PC-3 (cell line): ENCODE measurements around the gene ZFP14. TPM values are rescaled to one million over a fixed set of nuclear protein-coding genes. Genes with fewer than 3 reads are reported as not detected.
"Not testable (repeated sequence)": the region's sequence is repeated elsewhere in the genome, so short reads cannot be mapped to it uniquely, and the experiment has no call there.

ENCODE experiments used
- ATAC-seq: fragments of 200-7000 bp; cut with Tn5 transposase; 2 replicates; pipeline ENCODE4 v1.9.1; 2020; ENCODE audit warnings: mild to moderate bottlenecking, moderate library complexity
- BruUV-seq: library from RNA; stranded (reverse); fragments of 400-500 nt; replicated peaks from 2 replicates; lab custom pipeline; 2021; lab: Mats Ljungman, UMichigan
- CTCF ChIA-PET: fragments of 300-600 bp; sonication (Branson Sonifier 250); formaldehyde crosslinking; loops from one replicate; lab custom pipeline; 2022; ENCODE audit warnings: antibody characterized with exemption; lab: Charles Lee
- POLR2A ChIA-PET: fragments of 300-600 bp; sonication (Branson Sonifier 250); formaldehyde crosslinking; loops from one replicate; lab custom pipeline; 2022; ENCODE audit warnings: antibody characterized with exemption; ENCODE audit not compliant: unreplicated experiment; lab: Charles Lee
- DNase-seq: peaks from one replicate; pipeline ENCODE4 v3.0.0-alpha.2; 2015
- H2AFZ ChIP-seq: fragments of 300-600 bp; sonication (generic); 2 replicates; pipeline ENCODE4 v1.6.0; 2016; ENCODE audit warnings: antibody characterized with exemption, low read length
- H3F3A ChIP-seq: fragments of 300-600 bp; sonication (generic); one replicate; pipeline ENCODE4 v1.6.0; 2017; ENCODE audit warnings: antibody characterized with exemption, low read length, control low read depth, mild to moderate bottlenecking; ENCODE audit not compliant: unreplicated experiment
- H3K27ac ChIP-seq: fragments of 300-600 bp; sonication (generic); 2 replicates; pipeline ENCODE4 v1.5.1; 2016; ENCODE audit warnings: mild to moderate bottlenecking, low read length
- H3K27me3 ChIP-seq: fragments of 300-600 bp; sonication (generic); 2 replicates; pipeline ENCODE4 v1.6.1; 2016; ENCODE audit warnings: low read length, mixed read lengths
- H3K36me3 ChIP-seq: fragments of 300-600 bp; sonication (generic); 2 replicates; pipeline ENCODE4 v1.6.1; 2016; ENCODE audit warnings: low read depth, mixed run types, low read length, mixed read lengths
- H3K4me1 ChIP-seq: fragments of 300-600 bp; sonication (generic); 2 replicates; pipeline ENCODE4 v1.5.1; 2016; ENCODE audit warnings: low read length; ENCODE audit not compliant: insufficient read depth
- H3K4me2 ChIP-seq: fragments of 300-600 bp; sonication (generic); 2 replicates; pipeline ENCODE4 v1.6.0; 2016; ENCODE audit warnings: low read length
- H3K4me3 ChIP-seq: fragments of 300-600 bp; sonication (generic); 2 replicates; pipeline ENCODE4 v1.5.1; 2016; ENCODE audit warnings: mild to moderate bottlenecking, low read length, mixed read lengths
- H3K79me2 ChIP-seq: fragments of 300-600 bp; sonication (generic); 2 replicates; pipeline ENCODE4 v1.6.1; 2017; ENCODE audit warnings: low read length, mixed read lengths
- H3K9ac ChIP-seq: fragments of 300-600 bp; sonication (generic); 2 replicates; pipeline ENCODE4 v1.6.0; 2016; ENCODE audit warnings: mild to moderate bottlenecking, low read length
- H3K9me2 ChIP-seq: fragments of 300-600 bp; sonication (generic); replicated peaks from 2 replicates; pipeline ENCODE4 v1.6.1; 2016; ENCODE audit warnings: mixed run types, low read length, mixed read lengths
- H3K9me3 ChIP-seq: fragments of 300-600 bp; sonication (generic); 2 replicates; pipeline ENCODE4 v1.6.1; 2016; ENCODE audit warnings: low read length, mixed read lengths
- H4K20me1 ChIP-seq: fragments of 300-600 bp; sonication (generic); 2 replicates; pipeline ENCODE4 v1.6.1; 2016; ENCODE audit warnings: low read length, mixed read lengths
- intact Hi-C: fragments of 100-400 bp; cut with micrococcal nuclease; formaldehyde crosslinking; loops from 2 replicates; pipeline ENCODE4 v1.9.0; 2023
- total RNA-seq: library from RNA; depleted of rRNA; stranded (reverse); fragments of >200 nt; gene quantifications from 2 replicates; pipeline ENCODE4 v1.2.3, GENCODE V29; 2014

Gene ZFP14
- total RNA-seq, 1 experiment from 2014 or later: 0.73 TPM

GRCh38 chr19:36326649-36327048 is 52.4 kb downstream of the ZFP14 start:
- H3K4me3 ChIP-seq, H3K9me3 ChIP-seq, H3K4me1 ChIP-seq, H3K4me2 ChIP-seq, DNase-seq, POLR2A ChIA-PET, H3K36me3 ChIP-seq, H3K9me2 ChIP-seq, ATAC-seq, H3F3A ChIP-seq, H4K20me1 ChIP-seq, H2AFZ ChIP-seq, BruUV-seq, H3K79me2 ChIP-seq, intact Hi-C loops, H3K27me3 ChIP-seq, H3K27ac ChIP-seq, CTCF ChIA-PET, H3K9ac ChIP-seq: not testable (repeated sequence)

GRCh38 chr19:36315164-36315563 is 63.8 kb downstream of the ZFP14 start:
- H3K4me1 ChIP-seq, H3K4me3 ChIP-seq, H3K9me2 ChIP-seq, DNase-seq, CTCF ChIA-PET, ATAC-seq, H3K27me3 ChIP-seq, H3K27ac ChIP-seq, POLR2A ChIA-PET, H3K4me2 ChIP-seq, H4K20me1 ChIP-seq, H3F3A ChIP-seq, BruUV-seq, H3K9ac ChIP-seq, H3K9me3 ChIP-seq, H3K36me3 ChIP-seq, H3K79me2 ChIP-seq, H2AFZ ChIP-seq, intact Hi-C loops: not testable (repeated sequence)

GRCh38 chr19:36314053-36314452 is 64.9 kb downstream of the ZFP14 start:
- intact Hi-C loops, H3K9me2 ChIP-seq, H3K27ac ChIP-seq, H2AFZ ChIP-seq, CTCF ChIA-PET, H3F3A ChIP-seq, H3K79me2 ChIP-seq, DNase-seq, H3K4me2 ChIP-seq, H3K36me3 ChIP-seq, H4K20me1 ChIP-seq, H3K9me3 ChIP-seq, ATAC-seq, H3K4me3 ChIP-seq, H3K27me3 ChIP-seq, POLR2A ChIA-PET, H3K4me1 ChIP-seq, H3K9ac ChIP-seq, BruUV-seq: not testable (repeated sequence)

GRCh38 chr19:36311098-36311760 is 67.8 kb downstream of the ZFP14 start:
- CTCF ChIA-PET, POLR2A ChIA-PET: not testable (repeated sequence)

GRCh38 chr19:36310416-36310990 is 68.5 kb downstream of the ZFP14 start:
- BruUV-seq, POLR2A ChIA-PET, H3K4me3 ChIP-seq, H3K27ac ChIP-seq, CTCF ChIA-PET, DNase-seq, H3K9me2 ChIP-seq, ATAC-seq, H3K9ac ChIP-seq, H4K20me1 ChIP-seq, H2AFZ ChIP-seq, H3K9me3 ChIP-seq, intact Hi-C loops, H3K79me2 ChIP-seq, H3K27me3 ChIP-seq, H3K4me1 ChIP-seq, H3K36me3 ChIP-seq, H3K4me2 ChIP-seq, H3F3A ChIP-seq: not testable (repeated sequence)

More at GRCh38 chr19:36311098-36311760, 67.8 kb downstream of the ZFP14 start:
- H3K27me3 ChIP-seq, H3K4me2 ChIP-seq, intact Hi-C loops, H3K9me3 ChIP-seq, H3K79me2 ChIP-seq, H3K4me3 ChIP-seq, H3K27ac ChIP-seq, H3K4me1 ChIP-seq, DNase-seq, ATAC-seq, H4K20me1 ChIP-seq, H3F3A ChIP-seq, H3K36me3 ChIP-seq, H3K9me2 ChIP-seq, BruUV-seq, H2AFZ ChIP-seq, H3K9ac ChIP-seq: not testable (repeated sequence)

GRCh38 chr19:36309759-36310158 is 69.2 kb downstream of the ZFP14 start:
- H3K4me3 ChIP-seq, ATAC-seq, BruUV-seq, H3K9me2 ChIP-seq, CTCF ChIA-PET, H4K20me1 ChIP-seq, H3K4me2 ChIP-seq, H3K79me2 ChIP-seq, H2AFZ ChIP-seq, H3K27me3 ChIP-seq, H3K9ac ChIP-seq, H3K36me3 ChIP-seq, H3K4me1 ChIP-seq, H3K27ac ChIP-seq, POLR2A ChIA-PET, intact Hi-C loops, H3K9me3 ChIP-seq, DNase-seq, H3F3A ChIP-seq: not testable (repeated sequence)
